Occipital lobe (tissue), 2 donors: ENCODE results near the gene OR2A2. TPM values are rescaled to one million over a fixed set of nuclear protein-coding genes. Genes with fewer than 3 reads are reported as not detected.
"Not testable (repeated sequence)": the region's sequence is repeated elsewhere in the genome, so short reads cannot be mapped to it uniquely, and the experiment has no call there.

Experiments used
- DNase-seq: peaks from one replicate; lab custom pipeline; 2025; lab: John Stamatoyannopoulos, UW
- total RNA-seq: library from RNA; depleted of rRNA; stranded (reverse); fragments of >200 nt; gene quantifications from one replicate; pipeline ENCODE4 v1.2.3, GENCODE V29; 2014

Gene OR2A2, protein sequence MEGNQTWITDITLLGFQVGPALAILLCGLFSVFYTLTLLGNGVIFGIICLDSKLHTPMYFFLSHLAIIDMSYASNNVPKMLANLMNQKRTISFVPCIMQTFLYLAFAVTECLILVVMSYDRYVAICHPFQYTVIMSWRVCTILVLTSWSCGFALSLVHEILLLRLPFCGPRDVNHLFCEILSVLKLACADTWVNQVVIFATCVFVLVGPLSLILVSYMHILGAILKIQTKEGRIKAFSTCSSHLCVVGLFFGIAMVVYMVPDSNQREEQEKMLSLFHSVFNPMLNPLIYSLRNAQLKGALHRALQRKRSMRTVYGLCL
- not detected for total RNA-seq

DNA sequence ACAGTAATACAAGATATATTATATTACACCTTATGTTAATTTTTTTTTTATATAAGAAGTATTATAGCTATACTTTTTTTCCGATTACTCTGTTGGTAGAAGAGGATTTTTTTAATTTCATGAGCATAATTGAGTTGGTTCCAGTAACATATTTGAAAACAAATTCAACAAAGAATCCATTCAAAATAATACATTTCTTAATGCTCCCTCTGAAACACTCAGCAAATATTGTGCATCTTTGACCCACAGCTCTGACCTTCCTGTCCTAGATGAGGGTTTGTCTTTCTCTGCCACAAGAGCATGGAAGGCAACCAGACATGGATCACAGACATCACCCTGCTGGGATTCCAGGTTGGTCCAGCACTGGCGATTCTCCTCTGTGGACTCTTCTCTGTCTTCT, at the start of gene OR2A2:
Gene OR2A2 (plus strand): TSS at position 301 of the 400 bp plus-strand sequence. CDS start 0 bp downstream, at position 301.
- no peak for DNase-seq

DNA sequence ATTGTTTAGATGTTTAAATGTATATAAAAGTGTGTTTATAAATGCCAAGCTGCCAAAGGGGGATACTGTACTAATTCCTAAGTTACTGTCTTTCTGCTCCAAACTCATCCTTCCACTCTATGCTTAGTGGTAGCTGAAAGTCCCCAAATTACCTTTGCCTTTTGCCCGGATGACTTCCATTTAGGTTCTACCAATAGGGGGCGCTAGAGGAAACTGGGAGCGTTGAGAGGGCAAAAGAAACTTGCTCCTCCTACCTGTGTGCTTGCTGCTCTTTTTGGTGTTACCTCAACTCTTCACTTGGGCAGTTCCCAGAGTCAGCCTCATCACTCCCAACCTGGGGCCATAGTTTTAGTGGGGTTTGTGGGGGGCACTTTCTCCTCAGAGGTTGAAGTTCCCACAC, 45.7 kb upstream of the OR2A2 start:
- no peak for DNase-seq

DNA sequence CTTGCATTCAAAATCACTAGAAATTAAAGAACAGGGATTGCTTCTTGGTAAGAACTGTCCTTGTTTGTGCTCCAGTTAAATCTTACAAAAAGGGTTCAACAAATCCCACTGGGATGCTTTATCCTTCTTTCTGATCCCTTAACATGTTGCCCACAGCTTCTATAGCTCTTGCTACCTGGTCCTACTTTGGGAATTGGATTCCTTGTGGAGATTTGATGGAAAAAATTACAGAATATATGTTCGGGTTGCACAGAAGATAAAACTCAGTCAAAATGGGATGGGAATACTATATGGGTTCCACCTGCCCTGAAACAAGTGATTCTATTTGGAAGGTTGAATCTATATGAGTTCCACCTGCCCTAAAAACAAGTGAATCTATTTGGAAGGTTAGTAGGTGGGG, 39.9 kb upstream of the OR2A2 start, which contains the start of gene OR2A25:
Gene OR2A25 (plus strand): TSS at position 301 of the 400 bp plus-strand sequence. CDS start 4,409 bp downstream, outside the sequence.
- no peak for DNase-seq

DNA sequence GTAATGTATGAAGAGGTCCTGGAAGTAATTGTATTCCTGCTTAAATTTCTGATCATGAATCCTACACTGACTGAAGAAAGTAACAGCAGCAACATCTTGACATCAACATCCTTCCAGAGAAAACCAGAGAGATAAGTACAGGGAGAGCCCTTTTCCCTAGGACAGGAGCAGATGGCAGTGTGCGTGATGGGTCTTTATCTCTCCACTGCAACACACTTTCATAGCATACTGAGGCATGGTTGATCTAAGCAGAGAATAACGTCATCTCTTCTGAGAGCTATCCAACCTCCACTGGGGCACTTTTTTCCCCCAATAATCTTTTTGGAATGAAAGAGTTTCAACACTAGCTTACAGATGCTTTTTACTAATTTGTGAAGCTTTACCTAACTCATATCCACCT, 39.4 kb upstream of the OR2A2 start:
- DNase-seq: no peak

DNA sequence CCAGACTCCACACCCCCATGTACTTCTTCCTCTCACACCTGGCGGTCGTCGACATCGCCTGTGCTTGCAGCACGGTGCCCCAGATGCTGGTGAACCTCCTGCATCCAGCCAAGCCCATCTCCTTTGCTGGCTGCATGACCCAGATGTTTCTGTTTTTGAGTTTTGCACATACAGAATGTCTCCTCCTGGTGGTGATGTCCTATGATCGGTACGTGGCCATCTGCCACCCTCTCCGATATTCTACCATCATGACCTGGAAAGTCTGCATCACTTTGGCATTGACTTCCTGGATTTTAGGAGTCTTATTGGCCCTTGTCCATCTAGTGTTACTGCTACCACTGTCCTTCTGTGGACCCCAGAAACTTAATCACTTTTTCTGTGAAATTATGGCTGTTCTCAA, 35.0 kb upstream of the OR2A2 start:
- no peak for DNase-seq

DNA sequence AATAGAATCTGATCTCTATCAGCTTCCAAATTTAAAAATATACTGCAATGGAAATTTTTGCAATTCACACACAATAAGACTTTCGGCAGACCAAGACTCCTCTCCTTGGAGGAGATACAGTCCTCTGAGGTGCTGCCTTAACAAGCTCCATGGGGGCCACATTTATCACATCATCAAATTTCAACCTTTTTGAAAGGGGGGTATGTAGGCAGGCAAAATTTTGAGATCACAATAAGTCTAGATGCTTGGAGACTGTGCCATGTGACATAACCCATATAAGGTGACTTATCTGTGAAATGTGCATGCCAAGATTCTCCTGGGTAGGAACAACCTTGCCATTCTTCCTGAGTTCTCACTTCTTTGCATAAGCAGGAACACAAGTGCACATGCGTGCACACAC, 23.4 kb upstream of the OR2A2 start, which contains the start of gene OR2A12:
Gene OR2A12 (plus strand): TSS at position 301 of the 400 bp plus-strand sequence. CDS start 8,830 bp downstream, outside the sequence.
- DNase-seq: no peak

DNA sequence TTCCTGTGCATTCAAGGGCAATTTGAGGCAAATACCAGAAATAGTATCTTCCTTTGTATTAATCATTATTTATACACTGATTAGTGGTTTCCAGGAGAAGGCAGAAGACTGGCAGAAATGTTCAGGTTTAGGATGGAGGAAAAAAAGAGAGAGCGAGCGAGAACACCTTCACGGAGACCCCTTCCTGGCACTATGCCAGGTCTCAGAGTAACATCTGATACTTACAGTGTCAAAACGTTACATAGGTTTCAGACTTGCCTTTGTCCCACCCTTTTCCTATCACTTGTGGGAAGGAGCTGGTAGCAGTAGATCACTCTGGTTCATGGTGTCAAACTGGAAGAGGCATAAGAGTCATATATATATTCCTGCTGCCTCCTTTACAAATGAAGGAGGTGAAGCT, 22.7 kb upstream of the OR2A2 start:
- no peak for DNase-seq

DNA sequence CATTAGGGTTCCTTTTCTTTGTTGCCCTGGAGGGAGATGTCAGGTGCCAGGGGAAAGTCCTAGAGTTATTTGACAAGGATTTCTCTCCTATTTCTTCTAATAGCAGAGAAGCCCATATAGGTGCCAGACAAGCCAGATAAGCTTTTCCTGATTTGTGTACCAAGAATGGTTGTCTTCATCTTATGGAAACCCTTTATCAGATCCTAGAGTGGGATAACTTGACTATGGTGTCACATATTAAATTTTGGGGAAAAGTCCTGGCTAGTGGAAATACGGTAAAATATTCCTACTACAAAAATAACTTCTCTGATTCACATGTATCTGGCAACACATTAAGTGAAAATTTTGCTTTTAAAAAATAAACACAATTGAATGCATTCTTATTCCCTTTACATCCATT, 22.2 kb upstream of the OR2A2 start:
- no peak for DNase-seq

DNA sequence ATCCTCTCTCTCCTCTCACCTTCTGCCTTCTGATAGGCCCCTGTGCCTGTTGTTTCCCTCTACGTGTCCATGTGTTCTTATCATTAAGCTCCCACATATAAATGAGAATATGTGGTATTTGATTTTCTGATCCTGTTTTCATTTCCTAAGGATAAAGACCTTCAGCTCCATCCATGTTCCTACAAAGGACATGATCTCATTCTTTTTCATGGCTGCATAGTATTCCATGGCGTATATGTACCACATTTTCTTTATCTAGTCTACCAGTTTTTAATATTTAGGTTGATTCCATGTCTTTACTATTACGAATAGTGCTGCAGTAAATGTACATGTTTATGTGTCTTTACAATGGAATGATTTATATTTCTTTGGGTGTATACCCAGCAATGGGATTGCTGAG, 18.7 kb upstream of the OR2A2 start:
- no peak for DNase-seq

DNA sequence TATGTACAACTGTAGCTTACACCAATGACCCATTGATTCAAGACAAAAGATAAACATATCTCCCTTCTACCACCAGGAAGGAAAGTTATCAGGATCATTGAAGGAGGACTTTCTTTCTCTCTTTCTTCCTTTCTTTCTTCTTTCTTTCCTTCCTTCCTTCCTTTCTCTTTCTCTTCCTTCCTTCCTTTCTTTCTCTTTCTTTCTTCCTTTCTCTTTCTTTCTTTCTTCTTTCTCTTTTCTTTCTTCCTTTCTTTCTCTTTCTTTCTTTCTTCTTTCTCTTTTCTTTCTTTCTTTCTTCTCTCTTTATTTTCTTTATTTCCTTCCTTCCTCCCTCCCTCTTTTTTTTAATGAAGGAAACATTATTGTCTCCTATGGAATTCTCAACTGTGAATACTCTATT, 10.6 kb upstream of the OR2A2 start:
- DNase-seq: no peak

DNA sequence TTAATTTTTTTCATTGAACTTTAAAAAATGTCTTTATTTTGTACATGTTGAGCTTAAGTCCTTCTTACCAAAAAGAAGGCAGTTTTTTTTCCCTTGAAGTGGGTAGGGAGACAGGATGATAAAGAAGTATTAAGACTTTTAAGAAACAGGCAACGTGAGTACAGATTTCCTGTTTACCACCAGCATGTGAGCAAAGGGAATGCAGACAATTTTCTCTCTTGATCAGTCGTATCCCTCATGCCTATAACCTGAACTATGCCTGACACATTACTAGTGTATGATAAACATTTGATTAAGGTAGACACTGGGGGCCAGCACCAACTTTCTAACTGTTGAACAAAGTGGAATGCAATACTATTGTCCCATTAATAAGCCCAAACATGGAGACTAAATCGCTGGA, 8.8 kb upstream of the OR2A2 start:
- no peak for DNase-seq

DNA sequence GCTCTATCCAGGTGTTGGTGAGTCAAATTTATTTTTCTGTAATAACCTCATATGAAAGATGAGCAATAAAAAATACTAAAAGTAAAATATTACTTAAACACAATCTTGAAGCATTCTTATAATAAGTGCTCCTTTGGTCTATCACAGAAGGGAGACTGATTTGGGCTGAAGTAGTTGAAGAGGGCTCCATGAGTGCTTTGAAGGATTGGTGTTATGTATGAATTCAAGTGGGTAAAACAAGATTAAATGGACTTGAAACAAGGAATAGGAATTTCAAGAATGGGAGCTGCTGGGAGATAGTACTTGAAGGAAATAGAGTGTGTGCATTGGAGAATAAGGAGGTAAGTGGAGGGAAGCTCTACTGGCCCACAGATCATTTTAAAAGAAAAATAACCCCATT, 7.3 kb upstream of the OR2A2 start:
- DNase-seq: no peak

DNA sequence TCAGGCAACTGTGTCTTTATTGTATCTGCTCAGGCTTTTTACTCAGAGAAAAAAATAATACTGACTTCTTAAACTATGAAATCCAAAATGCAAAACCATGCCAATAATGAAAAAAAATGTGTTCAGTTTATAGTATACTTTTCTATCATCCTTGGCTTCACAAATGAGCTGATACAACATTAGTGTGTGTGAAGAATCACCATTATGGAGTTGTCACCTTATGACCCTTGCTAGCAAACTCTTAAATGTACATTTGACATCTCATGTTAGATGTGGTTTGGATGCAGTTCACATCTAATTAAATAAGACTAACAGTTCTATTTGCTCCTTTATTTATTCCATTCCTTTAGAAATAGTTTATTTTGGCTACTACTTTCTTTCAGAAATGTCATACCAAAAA, 4.2 kb upstream of the OR2A2 start:
- no peak for DNase-seq

DNA sequence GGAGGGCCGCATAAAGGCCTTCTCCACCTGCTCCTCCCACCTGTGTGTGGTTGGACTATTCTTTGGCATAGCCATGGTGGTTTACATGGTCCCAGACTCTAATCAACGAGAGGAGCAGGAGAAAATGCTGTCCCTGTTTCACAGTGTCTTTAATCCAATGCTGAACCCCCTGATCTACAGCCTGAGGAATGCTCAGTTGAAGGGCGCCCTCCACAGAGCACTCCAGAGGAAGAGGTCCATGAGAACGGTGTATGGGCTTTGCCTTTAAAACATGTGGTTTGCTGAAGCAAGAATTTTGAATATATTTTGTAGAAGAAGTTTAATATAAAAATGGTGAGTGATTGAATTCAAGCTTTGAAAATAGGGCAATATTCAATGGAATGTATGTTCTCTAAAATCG, 889 bp downstream of the OR2A2 start:
- no peak for DNase-seq

DNA sequence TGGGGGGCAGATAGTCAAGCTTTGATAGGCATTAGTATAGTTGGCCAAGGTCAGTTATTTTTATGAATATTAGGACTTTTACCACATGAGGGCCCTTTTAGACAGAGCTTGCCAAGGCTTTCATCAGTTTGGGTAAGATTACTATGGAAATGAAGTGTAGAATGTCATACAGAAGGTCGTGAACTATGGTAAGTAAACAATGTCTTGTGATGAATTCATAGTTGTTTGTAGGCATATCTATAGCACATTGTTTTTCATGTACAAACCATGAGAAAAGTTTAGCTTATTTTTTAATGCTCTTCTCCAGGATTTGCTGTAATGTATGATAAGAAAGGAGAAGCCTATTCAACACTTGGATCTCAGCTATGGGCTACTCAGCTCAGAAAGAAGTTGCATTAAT, 4.3 kb downstream of the OR2A2 start:
- no peak for DNase-seq

DNA sequence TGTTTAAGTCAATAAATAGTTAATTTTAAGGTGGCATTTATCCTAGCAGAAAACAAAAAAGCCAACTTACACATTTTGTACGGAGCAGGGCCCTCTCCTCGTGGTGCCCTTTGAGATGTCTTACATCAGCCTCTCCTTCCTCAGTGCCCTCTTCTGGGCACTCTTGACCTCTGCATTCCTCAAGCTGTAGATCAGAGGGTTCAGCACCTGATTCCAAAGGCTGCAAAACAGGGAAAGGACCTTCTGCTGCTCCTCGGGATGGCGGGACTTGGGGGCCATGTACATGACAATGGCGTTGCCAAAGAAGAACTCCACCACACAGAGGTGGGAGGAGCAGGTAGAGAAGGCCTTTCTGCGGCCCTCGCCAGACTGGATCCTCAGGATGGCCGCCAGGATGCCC, 9.0 kb downstream of the OR2A2 start:
- no peak for DNase-seq

DNA sequence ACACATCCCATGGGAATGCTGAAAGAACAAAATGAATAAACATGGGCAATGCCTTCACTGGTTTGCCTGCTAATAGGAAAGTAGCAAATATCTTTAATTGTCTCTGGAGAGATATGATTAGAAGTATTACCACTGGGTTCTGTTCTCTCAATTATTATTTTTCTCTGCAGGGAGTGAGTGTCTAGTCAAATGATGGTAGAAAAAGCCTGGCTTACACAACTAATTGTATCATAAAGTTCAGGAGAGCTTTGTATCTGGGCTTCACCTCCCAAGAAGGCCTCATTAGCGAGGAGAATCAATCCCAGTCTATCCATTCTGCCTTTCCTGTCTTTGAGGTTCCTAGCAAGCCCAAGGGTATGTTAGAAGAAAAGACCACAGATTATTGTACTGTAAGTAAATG, 13.5 kb downstream of the OR2A2 start, which contains the start of gene OR2A14:
Gene OR2A14 (plus strand): TSS at position 301 of the 400 bp plus-strand sequence. CDS start 5,937 bp downstream, outside the sequence.
- no peak for DNase-seq

DNA sequence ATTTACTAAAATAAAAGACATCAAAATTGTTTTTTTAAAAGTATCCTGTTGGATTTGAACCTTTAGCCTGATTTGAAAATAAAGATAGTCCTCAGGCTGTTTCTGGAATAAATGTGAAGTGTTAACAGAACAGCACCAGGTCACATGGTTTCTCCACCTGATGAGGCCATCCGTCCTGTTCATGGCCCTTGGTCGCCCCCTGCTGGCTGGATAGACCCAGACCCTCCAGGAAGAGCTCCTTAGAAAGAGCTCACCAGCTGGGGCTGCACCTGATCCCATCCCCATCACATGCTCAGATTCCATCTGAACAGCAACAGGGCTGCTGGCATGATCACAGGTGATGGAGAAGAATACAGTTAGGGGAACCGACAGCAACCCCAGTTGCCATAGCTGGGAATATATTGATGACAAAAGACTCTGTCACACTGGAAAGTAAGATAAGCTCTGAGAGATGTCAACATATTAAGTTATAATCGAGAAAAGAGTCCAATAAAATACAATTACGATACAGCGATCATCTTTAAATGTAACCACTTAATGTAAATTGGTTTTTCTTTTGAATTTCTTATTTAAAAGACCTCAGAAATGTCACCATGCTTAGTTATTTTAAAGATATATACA, 18.4 kb downstream of the OR2A2 start:
- no peak for DNase-seq

DNA sequence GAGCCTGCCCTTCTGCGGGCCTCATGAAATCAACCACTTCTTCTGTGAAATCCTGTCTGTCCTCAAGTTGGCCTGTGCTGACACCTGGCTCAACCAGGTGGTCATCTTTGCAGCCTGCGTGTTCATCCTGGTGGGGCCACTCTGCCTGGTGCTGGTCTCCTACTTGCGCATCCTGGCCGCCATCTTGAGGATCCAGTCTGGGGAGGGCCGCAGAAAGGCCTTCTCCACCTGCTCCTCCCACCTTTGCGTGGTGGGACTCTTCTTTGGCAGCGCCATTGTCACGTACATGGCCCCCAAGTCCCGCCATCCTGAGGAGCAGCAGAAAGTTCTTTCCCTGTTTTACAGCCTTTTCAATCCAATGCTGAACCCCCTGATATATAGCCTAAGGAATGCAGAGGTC, 20.2 kb downstream of the OR2A2 start:
- DNase-seq: not testable (repeated sequence)

DNA sequence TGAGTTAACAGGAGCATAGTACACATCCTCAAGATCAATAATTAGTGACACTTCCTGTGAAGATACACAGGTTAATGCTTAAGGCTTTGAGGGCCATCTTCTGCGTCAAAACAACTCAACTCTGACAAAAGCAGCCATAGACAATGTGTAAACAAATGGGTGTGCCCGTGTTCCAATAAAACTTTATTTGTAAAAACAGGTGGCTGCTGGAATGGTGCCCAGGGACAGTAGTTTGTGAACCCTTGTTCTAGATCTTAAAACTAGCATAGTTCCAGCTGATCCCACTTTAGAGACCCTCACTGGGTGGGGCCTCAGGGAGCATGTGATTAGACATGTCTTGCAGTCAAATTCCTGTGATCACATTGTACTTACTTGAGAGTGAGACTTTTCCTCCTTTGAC, 21.3 kb downstream of the OR2A2 start:
- DNase-seq: no peak

DNA sequence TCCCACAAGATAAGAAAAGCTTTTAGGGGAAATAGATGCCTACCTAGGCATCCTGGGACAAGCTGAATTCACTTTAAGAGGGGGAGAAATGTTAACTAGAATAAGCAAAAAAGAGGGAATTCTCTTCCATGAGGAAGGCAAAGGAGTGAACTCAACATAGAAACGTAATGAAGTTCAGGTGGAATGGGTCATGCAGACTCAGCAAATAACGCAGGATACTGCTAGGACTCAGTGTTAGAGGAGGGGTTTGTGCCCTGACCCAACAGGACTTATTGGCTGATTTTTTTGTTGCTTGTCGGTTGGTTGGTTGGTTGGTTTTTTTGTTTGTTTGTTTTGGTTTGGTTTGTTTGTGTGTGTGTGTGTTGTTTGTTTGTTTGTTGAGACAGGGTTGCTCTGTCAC, 22.9 kb downstream of the OR2A2 start:
- no peak for DNase-seq

DNA sequence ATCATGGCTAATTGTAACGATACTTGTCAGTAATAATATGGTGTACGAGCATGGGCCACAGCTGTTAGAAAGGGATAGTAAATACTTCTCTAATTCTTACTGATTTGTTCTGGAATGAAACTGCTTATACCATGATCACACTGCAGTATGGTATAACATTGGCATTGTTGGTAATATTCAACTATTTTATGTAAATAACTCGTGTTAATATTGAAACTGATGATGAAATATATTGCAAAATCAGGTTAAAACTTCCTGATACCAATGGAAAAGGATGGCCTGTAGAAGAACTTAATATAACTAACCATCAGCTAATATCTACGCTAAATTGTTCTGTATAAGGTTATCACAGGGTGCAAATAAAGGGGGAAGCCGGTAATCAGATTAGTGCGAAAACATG, 23.9 kb downstream of the OR2A2 start:
- DNase-seq: no peak

DNA sequence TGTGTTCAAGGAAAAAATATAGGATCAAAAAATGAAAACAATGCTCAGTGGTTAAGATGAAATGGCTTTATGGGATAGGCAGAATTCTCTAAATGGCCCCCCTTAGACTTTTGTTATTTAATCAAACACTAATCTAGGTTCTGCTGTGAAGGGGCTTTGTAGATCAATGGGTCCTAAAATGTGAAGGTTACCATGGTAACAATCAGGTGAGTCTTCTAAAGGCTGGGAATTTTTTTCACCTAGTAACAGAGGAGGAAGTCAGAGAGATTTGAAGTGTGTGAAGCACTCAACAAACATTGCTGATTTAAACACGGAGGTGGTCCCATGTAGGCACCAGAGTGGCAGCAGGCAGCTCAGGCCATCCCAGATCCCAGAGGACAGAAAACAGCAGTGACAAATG, 24.7 kb downstream of the OR2A2 start:
- DNase-seq: no peak
